NOMO-1 treated with DMSO at 0.1 percent for 48 hours (cell line): Measurements from ENCODE around the gene DBI.
"Not testable (repeated sequence)": the region's sequence is repeated elsewhere in the genome, so short reads cannot be mapped to it uniquely, and the experiment has no call there.

Experiments
- DNase-seq: peaks from one replicate; lab custom pipeline; 2025; ENCODE audit not compliant: unreplicated experiment; lab: John Stamatoyannopoulos, UW

DBI gene

DNA sequence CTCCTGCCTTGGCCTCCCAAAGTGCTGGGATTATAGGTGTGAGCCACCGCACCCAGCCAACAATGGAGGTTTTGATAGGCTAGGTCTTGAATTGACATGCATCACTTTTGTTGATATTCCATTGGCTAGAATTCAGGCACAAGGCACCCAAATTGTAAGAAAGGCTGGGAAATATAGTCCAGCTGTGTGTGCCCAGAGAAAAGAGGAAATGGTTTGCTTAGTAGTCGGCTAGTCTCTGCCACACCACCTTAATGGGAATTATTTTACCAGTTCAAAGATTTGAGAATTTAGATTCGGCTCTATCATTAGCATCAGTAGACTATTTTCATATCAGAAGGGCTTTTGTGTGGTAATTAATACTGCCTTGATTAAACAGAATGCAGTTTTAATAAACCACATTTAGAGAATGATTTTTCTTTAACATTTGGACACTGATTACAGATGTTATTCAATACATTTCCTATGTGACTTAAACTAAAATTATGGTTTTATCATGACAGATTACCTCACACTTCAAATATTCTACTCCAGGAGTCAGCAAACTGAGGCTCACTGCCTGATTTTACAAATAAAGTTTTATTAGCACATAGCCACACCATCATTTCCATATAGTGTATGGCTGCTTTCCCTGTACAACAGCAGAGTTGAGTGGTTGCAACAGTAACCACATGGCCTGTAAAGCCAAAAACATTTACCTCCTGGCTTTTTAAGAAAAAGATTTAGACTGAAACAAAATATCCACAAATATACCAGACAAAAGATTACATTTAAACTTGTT lies 27.4 kb downstream of the DBI start:
- DNase-seq: no peak

DNA sequence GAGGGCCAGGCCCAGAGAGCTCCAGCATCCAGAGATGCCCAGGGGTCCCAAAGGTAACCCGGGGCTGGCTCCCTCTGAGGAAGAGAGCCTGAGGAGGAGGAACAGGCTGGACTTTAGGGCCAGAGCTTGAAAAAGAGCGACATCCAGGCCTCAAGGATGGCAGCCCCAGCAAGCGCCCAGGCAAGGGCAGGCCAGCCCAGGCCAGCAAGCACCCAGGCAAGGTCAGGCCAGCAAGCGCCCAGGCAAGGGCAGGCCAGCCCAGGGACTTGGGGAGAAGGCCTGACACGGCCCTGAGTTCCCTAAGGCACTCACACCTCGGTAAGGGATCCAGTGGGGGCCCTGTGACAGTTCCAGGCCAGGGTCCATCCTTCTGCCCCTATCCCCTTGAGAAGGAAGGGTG lies 30.4 kb downstream of the DBI start:
- DNase-seq: no peak

DNA sequence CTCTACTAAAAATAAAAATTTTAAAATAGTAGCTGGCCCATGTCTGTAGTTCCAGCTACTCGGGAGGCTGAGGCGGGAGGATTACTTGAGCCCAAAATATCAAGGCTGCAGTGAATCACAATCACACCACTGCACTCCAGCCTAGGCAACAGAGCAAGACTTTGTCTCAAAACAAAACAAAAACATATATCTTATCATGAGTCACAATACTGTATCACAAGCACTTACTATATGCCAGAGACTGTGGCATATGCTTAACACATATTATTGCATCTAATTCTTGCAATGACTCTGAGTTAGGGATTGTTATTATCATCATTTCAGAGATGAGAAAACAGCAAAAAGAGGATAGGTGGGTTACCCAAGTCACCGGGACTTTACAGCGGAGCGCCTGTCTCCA lies 35.3 kb downstream of the DBI start:
- no peak for DNase-seq

DNA sequence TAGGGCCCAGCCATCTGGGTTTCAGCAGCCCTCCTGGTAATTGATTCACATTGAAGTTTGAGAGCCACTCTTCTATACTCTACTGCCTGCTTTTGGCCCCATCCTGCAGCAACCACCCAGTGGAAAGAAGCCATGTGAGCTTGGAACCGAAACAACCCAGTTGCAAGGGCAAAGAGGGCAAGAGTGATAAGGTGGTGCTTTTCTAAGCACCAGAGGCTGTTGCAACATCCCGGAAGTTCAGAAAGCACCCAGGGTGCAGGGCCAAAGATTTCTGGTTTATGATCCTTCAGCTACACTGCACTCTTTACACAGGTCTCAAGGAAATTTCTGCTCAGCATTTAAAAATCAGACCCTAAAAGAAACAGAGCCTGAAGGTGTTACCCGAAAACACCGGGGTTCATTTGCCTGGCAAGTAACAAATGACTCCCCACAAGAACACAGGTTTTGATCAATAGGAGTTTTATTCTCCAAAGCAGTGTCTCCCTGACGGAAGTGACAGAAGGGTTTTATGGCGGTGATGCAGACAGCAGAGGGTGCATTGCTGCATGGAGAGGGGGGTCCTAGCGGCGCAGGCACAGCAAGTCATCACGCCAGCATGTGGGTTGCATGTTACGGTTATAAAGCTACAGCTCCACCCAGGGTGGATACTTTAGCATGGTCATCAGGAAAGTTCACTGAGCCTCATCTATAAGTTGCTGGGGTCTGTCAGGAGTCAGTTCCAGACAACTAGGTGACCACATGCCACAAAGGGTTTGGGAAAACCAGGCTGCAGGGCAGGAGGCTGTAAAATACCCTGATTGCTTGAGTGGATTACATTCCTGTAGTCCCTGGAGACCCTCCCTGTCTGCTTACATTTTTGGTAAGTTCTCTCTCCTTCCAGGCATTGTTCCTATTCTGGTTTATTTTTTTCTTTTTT lies 36.1 kb downstream of the DBI start:
- DNase-seq: peak; percentile 10

DNA sequence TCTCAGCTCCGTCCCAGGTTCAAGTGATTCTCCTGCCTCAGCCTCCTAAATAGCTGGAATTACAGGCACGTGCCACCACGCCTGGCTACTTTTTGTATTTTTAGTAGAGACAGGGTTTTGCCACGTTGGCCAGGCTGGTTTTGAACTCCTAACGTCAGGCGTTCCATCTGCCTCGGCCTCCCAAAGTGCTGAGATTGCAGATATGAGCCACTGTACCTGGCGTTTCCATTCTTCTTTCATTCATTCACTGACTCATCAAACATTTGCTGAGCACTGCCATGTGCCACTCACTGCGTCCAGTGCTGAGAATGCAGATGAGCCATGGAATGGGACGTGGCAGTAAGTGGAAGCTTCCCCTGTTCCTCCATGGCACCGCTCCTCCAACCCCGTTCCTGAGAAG lies 36.8 kb downstream of the DBI start:
- DNase-seq: not testable (repeated sequence)

DNA sequence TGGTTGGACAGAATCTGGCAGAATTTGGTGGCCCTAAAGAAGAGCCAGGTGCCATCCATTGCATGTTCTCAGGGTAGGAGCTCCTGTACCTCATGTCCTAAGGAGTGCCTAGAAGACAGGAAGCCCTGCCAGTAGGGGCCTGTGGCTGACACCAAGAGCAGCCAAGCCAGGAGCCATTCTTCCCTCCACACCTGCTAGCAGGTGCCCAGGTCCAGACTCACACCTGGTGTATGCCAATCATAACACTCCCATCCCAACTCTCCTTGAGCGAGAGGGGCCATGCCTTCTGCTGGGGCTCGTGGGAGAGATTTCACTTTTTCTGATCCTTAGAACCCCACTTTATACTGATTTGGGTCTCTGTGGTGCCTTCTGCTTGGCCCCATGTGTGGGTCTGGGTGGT lies 38.4 kb downstream of the DBI start:
- DNase-seq: no peak

DNA sequence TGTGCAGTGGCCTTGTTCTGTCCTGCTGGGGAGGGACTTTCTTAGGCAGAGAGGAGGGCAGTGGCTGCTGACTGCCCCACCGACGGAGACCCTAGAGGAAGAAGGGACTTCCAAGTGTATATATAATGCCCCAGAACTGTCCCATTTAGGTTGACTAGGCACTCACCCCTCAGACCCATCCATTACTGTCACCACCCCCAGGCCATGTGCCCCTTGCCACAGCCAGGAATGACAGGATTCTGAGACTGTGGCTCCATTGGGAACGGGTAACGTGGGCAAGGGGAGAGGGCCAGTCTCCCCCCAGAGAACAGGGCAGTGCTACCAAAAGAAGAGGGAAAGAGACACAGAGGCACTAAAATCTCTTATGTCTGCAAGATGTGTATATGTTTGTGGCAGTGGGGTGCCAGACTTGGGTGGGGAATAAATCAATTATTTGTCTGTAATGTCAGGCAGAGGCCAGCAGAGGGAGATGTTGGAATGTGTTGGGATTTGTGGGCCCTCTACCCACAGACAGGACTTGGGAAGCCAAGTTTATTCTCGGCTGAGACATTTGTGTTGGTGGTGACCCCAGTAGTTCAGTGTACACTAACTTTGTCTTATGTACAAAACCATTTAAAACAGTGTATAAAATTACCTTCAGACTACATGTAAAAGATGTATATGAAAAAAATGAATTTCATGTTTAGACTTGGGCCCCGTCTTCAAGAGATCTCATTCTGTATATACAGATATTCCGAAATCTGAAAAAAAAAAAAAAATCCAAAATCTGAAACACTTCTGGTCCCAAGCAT lies 40.8 kb downstream of the DBI start:
- peak; percentile 25 for DNase-seq

DNA sequence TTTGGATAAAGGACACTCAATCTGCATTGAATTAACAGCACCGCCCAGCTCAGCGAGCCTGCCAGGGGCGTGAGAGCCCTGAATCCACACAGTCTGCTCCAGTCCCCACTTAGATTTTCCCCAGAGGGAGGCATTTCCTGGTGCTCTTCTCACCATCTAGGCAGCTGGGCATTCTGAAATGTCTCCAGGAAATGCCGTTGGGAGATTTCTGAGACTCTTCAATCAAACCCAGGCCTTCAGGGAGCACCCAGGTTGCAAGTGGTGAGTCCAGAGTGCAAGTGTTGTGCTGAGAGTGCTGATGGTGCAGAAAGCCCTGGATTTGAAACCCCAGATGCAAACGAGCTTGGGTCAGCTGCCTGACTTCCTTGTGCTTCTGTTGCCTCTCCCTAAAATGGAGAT lies 41.4 kb downstream of the DBI start:
- DNase-seq: no peak

DNA sequence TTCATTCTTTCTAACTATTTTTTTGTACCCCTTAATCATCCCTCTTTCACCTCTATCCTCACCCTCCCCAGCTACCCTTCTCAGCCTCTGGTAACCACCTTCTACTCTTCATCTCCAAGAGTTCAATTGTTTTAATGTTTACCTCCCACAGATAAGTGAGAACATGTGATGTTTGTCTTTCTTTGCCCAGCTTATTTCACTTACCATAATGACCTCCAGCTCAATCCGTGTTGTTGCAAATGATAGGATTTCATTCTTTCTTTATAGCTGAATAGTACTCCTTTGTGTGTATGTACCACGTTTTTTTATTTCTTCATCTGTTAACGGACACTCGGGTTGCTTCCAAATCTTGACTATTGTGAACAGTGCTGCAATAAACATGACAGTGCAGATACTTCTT lies 42.7 kb downstream of the DBI start:
- DNase-seq: no peak

DNA sequence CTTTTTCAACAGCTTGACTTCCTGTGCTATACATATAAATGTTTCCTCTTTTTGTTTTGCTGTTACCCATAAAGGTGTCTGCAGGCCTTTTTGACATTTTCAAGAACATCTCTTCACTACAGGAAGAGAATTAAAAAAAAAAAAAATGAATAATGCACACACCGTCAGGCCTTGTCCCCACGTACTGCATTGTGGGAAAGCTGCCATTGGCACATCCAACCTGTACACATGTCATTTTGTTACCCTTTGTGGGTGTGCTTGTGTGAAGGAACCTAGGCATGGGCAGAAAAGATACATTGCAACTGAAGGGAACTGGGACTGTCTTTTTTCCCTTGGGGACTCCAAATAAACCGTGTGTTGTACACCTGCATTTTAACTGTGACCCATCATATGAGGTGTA lies 48.1 kb downstream of the DBI start:
- peak; percentile 36 for DNase-seq

DNA sequence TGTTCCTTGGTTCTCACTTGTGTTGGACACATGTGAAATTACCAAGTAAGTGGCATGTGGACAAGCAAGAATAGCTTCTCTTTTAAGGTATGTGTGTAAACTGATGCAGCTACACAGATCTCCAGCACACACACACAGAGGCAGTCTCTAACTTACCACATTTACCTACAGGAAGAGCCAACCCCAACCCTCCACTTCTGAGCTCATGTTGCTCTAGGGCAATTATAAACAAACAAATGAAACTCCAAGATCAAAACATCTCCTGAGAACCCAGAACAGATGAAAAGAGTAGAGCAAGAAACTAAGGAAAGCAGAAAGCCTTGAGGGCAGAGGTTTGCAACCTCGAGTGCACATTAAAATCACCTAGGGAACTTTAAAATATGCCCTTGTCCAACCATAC lies 48.9 kb downstream of the DBI start:
- no peak for DNase-seq

DNA sequence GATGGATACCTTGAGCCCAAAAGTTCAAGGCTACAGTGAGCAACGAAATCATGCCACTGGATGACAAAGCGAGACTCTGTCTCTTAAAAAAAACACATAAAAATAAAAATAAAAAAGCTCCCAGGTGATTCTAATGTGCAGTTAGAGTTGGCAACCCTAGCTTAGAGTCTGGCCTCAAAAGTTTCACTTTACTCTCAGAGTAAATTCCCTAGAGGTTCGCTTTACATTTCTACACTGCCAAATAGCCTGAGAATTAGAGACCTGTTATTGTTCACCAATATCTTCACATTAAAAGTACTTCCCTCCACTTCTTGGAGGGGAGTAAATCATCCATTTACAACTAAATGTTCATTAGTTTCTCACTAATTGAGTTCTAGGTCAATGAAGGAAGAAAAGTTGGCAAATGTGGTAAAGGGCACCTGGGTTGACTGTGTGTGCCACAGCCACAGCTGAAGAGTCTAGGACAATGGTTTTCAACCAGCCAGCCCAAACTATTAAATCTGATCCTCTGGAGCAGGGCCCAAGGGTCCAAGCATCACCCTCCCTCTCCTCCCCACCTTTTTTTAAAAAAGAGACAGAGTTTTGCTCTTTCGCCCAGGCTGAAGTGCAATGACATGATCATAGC lies 49.6 kb downstream of the DBI start:
- no peak for DNase-seq

DNA sequence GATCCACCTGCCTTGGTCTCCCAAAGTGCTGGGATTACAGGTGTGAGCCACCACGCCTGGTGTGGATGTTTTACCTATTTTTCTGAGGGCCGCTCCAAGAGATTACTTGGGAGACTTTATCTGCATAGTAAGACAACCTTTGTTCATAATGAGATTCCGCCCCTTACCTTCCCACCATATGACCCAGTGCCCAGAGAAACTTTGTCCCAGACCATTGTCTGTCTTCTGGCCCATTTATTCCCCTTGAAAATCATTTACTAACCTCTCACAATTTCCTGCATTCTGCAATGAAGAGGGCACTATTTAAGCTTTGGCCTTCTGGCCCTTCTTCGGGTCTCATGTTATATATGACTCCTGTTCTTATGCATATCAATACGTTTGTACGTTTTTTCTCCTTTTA lies 51.1 kb downstream of the DBI start:
- DNase-seq: no peak

DNA sequence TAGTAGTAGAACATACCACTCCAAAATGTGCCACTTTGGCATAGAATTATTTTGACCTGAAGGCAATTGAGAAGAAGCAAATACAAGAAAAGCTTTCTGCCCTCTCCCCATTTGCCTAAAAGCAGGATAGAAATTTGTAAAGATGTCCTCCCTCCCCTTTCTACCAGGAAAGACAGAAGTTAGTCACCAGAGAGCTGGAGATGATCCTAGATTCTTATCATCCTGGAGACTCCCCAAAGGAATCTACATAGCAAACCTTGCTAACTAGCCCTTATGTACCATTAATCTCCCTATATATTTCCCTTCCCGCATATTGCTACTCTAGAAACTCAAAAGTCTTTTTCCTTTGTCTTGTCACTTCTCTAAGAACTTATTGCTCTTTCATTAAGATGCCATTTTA lies 52.3 kb downstream of the DBI start:
- DNase-seq: no peak

DNA sequence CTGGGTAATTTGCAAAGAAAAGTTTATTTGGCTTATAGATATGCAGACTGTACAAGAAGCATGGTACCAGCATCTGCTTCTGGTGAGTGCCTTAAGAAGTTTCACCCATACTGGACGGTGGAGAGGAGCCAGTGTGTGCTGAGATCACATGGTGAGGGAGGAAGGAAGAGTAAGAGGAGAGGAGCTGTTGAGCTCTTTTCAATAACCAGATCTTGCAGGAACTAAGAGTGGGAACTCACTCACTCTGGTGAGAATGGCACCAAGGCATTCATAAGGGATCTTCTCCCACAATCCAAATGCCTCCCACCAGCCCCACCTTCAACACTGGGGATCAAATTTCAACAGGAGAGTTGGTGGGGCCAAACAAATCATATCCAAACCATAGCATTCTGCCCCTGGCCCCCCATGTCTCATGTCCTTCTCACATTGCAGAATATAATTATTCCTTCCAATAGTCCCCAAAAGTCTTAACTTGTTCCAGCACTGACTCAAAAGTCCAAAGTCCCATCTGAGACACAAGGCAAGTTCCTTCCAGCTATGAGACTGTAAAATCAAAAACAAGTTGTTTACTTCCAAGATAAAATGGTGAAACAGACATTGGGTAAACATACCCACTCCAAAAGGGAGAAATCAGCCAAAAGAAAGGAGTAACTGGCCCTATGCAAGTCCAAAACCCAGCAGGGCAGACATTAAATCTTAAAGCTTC lies 53.2 kb downstream of the DBI start:
- DNase-seq: no peak

DNA sequence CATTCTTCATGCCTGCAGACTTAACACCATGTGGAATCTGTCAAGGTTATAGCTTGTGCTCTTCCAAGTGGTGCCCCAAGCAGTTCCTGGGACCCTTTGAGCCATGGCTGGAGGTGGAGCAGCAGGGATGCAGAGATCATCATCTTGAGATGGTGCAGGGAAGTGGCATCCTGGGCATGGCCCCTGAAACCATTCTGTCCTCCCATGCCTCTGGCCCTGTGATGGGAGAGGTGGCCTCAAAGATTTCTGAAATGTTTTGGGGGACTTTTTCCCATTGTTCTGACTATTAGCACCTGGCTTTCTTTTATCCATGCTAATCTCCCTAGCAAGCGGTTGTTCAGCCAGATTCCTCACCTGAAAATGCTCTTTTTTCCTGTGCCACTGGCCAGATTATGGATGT lies 54.5 kb downstream of the DBI start:
- DNase-seq: no peak

DNA sequence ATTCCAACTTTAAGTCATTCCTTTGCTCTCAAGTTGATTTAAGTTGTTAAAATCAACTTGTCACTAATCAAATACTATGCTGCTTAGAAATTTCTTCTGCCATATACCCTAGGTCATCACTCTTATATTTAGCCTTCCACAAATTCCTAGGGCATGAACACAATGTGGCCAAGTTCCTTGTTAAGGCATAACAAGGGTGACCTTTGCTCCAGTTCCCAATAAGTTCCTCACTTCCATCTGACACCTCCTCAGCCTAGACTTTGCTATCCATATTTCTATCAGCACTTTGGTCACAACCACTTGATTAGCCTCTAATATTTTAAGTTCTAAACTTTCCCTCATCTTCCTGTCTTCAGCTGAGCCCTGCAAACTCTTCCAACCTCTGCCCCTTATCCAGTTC lies 55.0 kb downstream of the DBI start:
- DNase-seq: no peak
